Skeletal muscle tissue (tissue), 4 donors: ENCODE data around the gene FAM50B. TPM values are rescaled to one million over a fixed set of nuclear protein-coding genes. Genes with fewer than 3 reads are reported as not detected.

ENCODE experiments used
- H3K27ac ChIP-seq: one replicate; pipeline ENCODE4 v1.7.0; 2013; ENCODE audit warnings: mild to moderate bottlenecking, low read depth, low read length, inconsistent platforms
- H3K27me3 ChIP-seq, 3 donors: one replicate each; pipeline ENCODE4 v1.7.0; 2013; ENCODE audit warnings: low read length in 3 of 3; ENCODE audit not compliant: control insufficient read depth in 3 of 3, insufficient read depth in 3 of 3
- H3K36me3 ChIP-seq, 3 donors: one replicate each; pipeline ENCODE4 v1.7.0; 2013; ENCODE audit warnings: low read length in 3 of 3; ENCODE audit not compliant: control insufficient read depth in 3 of 3, insufficient read depth in 3 of 3
- H3K4me1 ChIP-seq, 3 donors: one replicate each; pipeline ENCODE4 v1.7.0; 2013; ENCODE audit warnings: low read length in 3 of 3, mild to moderate bottlenecking in 3 of 3; ENCODE audit not compliant: control insufficient read depth in 3 of 3, insufficient read depth in 3 of 3
- H3K4me3 ChIP-seq, 3 donors: one replicate each; pipeline ENCODE4 v1.7.0; 2013; ENCODE audit warnings: low read length in 3 of 3
- H3K9ac ChIP-seq, 3 donors: one replicate each; pipeline ENCODE4 v1.7.0; 2013; ENCODE audit warnings: low read length in 3 of 3, mild to moderate bottlenecking in 3 of 3, moderate library complexity in 2 of 3, low read depth in 1 of 3
- H3K9me3 ChIP-seq, 3 donors: one replicate each; pipeline ENCODE4 v1.7.0; 2013; ENCODE audit warnings: low read length in 3 of 3; ENCODE audit not compliant: control insufficient read depth in 3 of 3
- total RNA-seq: library from RNA; depleted of rRNA; stranded (reverse); fragments of >200 nt; gene quantifications from one replicate; pipeline ENCODE4 v1.2.3, GENCODE V29; 2014
- donor health status: Osteomylitis.

The FAM50B gene
- total RNA-seq, 1 donor from 2014 or later = 12.0 TPM

DNA sequence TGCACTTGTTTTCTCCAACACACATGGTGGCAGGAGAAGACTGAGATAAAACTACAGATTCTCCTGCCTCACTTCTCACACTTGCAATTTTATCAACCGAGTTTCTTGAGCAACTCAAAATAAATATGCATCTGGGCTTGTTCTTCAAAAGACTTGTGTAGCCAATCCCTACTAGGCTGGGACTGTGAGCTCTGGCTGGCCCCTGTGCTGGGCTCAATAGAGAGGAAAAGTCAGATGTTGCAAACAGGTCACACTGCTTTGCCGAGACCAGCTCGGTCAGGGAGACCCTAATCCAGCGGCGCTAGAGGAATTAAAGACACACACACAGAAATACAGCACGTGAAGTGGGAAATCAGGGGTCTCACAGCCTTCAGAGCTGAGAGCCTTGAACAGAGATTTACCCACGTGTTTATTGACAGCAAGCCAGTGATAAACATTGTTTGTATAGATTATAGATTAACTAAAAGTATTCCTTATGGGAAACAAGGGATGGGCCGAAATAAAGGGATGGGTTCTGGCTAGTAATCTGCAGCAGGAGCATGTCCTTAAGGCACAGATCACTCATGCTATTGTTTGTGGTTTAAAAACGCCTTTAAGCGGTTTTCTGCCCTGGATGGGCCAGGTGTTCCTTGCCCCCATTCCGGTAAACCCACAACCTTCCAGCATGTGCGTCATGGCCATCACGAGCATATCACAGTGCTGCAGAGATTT is 32.7 kb downstream of the FAM50B start:
- Histone ChIP-seq H3K9ac (no peak overlapping the region), H3K27ac (no peak overlapping the region), H3K9me3 (no peaks in the 10 kb centered on the region), H3K27me3 (no peaks in the 10 kb centered on the region), H3K4me3 (no peak overlapping the region), H3K36me3 (no peaks in the 10 kb centered on the region), H3K4me1 (peaks cover 9 to 29% (median 12%) of the 10 kb centered on the region in 3 donors)

DNA sequence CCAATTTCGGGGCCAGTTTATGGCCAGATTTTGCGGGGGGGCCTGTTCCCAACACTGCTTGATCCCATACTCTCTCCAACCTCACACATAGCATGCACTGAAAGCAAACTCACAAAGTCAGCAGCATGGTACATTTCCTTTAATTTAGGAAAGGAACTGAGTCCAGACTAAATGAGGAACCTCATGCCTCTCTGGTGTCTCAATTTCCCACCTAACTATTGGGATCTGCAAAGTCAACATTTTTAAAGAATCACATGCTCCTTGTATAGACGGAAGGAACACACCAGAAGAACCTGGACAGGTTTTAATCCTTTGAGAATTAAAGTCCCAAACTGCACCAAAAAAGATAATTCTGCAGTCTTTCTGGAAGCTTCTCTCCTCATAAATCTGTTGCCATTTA is 33.3 kb downstream of the FAM50B start:
- no peaks in the 10 kb centered on the region for H3K27me3 ChIP-seq
- H3K36me3 ChIP-seq = no peaks in the 10 kb centered on the region
- no peak overlapping the region for H3K27ac ChIP-seq
- H3K4me1 ChIP-seq = peaks cover 13 to 33% (median 16%) of the 10 kb centered on the region in 3 donors
- no peaks in the 10 kb centered on the region for H3K9me3 ChIP-seq
- H3K9ac ChIP-seq = no peak overlapping the region
- no peak overlapping the region for H3K4me3 ChIP-seq

DNA sequence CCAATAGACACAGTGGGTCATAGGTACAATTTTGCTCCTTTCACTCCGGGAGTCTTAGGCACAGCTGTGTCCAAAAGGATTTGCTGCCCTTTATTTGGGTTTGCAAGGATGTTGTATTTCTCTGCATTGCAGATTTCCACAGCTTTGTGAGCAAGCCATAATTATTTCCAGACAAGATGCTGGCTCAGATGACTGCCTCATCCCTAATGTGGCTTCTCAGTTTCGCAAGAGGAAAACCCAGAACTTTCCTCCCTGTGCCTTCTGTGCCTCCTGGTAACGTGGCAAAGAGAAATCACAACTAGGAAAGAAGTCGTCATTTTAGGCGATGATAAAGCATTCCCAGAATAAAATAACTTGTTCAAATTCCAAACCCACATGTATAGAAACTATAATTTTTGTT is 33.7 kb downstream of the FAM50B start:
- no peak overlapping the region for H3K4me3 ChIP-seq
- H3K9ac ChIP-seq = no peak overlapping the region
- no peaks in the 10 kb centered on the region for H3K27me3 ChIP-seq
- H3K4me1 ChIP-seq = peaks cover 17 to 37% (median 20%) of the 10 kb centered on the region in 3 donors
- H3K27ac ChIP-seq = peak overlapping the region; percentile 5
- no peaks in the 10 kb centered on the region for H3K9me3 ChIP-seq
- no peaks in the 10 kb centered on the region for H3K36me3 ChIP-seq

DNA sequence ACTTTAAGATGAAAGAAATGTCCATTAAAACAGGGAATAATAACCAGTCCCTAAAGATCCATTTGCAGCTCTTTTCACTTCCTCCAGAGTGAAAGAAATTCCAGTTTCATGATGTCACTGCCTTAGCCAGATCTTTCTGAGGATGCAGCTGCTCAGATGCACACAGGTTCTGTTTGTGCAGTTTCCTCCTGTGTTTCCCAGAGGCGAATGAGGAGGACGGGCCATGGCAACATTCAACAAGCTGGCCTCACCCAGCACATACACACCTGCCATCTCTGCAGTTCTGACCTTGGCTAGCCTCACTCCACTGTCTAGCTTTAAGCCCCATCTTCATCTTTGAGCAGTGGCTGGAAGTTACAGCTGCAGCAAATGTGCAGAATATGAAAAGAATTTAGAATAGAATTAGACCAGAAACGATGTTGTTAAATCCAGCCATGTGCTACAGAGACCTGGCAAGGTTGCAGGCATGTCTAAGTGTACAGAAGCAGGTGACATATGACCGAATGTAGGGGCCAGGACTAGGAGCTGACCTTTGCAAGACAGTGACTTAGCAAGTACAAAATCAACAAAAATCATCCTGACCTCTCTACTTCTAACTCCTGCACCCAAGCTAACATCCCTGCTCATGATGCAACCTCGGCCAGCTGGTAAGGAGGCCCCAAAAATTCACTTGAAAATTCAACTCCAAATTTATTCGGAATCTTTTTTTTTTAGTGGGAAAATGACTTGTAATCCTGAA is 35.0 kb downstream of the FAM50B start:
- Histone ChIP-seq H3K27me3 (no peaks in the 10 kb centered on the region), H3K4me3 (no peak overlapping the region), H3K9me3 (no peaks in the 10 kb centered on the region), H3K27ac (no peak overlapping the region), H3K9ac (no peak overlapping the region), H3K4me1 (peaks cover 24 to 46% (median 27%) of the 10 kb centered on the region in 3 donors), H3K36me3 (no peaks in the 10 kb centered on the region)

DNA sequence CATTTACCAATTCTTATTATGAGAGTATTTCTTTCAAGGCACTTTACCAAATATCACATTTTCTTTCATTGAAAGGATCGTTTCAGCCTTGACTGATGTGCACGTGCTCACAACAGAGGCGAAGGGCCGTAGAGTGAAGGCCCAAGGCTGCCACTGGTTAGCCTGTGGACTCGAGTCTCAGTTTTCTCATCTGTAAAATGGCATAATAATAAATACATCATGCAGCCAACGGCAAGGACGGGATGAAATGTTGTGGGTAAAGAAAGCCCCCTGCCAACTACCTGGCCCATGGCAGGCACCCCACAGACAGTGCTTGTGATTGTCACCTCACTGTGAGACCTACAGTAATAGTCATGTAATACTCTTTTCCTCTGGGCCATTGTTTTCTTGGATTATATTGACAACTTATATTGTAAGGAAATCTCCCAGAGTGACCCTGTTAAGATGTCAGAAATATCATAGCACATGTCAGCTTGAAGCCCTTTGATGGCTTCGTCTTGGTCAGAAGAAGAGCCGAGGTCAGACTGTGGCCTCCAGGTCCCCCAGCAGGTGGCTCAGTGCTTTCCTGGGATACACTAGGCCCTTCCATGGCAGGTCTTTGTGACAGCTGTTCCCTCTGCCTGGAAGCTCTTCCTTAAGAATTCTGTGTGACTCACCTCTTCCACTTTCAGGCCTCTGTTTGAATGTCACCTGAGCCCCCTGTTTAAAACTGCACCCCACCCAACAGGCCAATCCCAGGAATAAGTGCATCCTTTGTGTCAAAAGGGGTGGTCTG is 36.3 kb downstream of the FAM50B start:
- H3K36me3 ChIP-seq = no peaks in the 10 kb centered on the region
- H3K4me3 ChIP-seq = no peak overlapping the region
- H3K27me3 ChIP-seq = no peaks in the 10 kb centered on the region
- peaks cover 24 to 46% (median 27%) of the 10 kb centered on the region in 3 donors for H3K4me1 ChIP-seq
- H3K27ac ChIP-seq = no peak overlapping the region
- peak overlapping the region in 1 of 3 donors; percentile 16 for H3K9ac ChIP-seq
- H3K9me3 ChIP-seq = no peaks in the 10 kb centered on the region

DNA sequence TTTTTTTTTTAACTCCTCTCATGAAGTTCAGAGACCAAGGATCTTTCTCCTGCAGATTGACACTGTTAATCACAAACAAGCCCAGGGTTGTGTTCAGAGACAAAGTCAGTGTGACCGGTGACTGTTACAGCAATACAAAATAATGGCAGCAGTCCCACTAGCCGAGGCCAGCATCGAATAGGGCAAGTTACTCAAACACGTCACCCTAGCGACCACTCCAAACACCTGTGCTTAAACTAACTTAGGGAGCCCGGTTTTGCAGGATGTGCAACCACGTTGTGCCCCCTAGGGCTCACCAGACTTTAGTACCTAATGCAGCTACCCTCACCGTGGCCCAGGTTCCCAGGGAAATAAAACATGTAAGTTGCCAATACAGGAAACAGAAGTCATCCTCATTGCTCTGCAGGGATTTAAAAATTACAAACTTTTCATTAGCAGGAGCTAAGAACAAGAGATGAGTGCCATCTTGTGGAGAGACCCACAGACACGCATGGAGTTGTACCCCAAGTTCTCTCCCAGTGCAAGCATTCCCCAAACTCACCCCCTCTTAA is 38.1 kb downstream of the FAM50B start:
- no peaks in the 10 kb centered on the region for H3K9me3 ChIP-seq
- no peaks in the 10 kb centered on the region for H3K36me3 ChIP-seq
- no peak overlapping the region for H3K9ac ChIP-seq
- no peak overlapping the region for H3K4me3 ChIP-seq
- peaks cover 30 to 57% (median 36%) of the 10 kb centered on the region in 3 donors for H3K4me1 ChIP-seq
- no peaks in the 10 kb centered on the region for H3K27me3 ChIP-seq
- H3K27ac ChIP-seq = no peak overlapping the region

DNA sequence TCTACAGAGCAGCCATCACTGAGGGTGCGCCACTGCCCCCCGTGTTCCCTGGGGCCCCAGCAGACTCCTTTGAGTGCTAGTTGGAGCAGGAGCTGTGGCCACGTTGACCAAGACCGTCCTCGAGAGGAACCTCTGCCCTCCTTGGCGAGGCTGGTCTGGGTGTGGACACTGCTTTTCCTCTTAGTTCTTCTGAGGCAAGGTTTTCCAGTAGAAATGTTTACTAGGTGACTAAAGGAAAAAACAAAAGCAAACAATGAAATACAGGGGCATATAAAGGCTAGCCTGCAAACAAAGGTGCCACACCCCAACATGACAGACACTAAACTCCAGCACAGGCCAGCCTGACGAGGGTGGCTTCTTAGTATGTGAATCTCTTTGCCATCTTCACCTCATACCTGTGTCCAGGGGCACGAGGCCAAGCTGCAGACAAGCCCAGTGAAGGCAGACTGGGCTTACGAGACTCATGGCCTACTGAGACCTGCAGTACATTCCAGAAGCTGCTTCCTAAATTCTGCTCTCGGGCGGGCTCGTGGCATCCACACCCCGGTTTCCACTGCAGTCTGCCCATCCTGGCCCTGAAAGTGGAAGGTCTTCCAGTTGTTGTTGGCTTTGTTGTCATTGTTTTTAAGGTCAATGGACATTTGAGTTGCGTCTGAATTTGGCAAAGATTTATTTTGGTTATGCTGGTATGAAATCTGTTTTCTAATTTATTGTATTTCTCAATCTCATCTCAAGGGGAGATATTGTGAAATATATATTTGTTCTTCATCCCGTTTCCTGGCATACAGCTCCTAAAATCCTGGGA is 39.2 kb downstream of the FAM50B start:
- peaks cover 32 to 61% (median 44%) of the 10 kb centered on the region in 3 donors for H3K4me1 ChIP-seq

DNA sequence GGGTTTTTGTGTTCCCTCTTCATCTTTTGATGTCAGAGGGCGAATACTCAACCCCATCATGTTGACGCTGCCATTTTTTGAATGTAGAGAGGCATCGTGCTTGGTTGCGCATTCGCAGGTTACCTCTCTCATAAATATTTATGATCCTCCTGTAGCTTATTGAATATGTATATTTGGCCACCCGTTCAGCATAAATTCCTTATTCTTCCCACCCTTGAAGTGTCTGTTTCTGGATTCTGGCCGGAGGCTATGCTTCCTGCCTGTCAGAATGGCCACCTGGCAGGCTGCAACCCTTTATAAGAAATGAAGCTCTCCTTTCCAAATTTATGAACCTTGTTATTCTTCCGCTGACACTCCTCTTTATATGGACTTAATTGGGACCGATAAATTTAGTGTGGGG is 40.9 kb downstream of the FAM50B start:
- H3K27me3 ChIP-seq = no peaks in the 10 kb centered on the region
- no peak overlapping the region for H3K9ac ChIP-seq
- no peaks in the 10 kb centered on the region for H3K9me3 ChIP-seq
- H3K27ac ChIP-seq = no peak overlapping the region
- H3K4me1 ChIP-seq = peaks cover 25 to 53% (median 39%) of the 10 kb centered on the region in 3 donors
- no peaks in the 10 kb centered on the region for H3K36me3 ChIP-seq
- H3K4me3 ChIP-seq = no peak overlapping the region

More for the DNA sequence above, 39.2 kb downstream of the FAM50B start:
- peak overlapping the region in 1 of 3 donors; percentile 10 for H3K9ac ChIP-seq
- H3K9me3 ChIP-seq = no peaks in the 10 kb centered on the region
- no peaks in the 10 kb centered on the region for H3K36me3 ChIP-seq
- no peaks in the 10 kb centered on the region for H3K27me3 ChIP-seq
- peak overlapping the region in 1 of 3 donors; percentile 31 for H3K4me3 ChIP-seq
- H3K27ac ChIP-seq = peak overlapping the region; percentile 45

DNA sequence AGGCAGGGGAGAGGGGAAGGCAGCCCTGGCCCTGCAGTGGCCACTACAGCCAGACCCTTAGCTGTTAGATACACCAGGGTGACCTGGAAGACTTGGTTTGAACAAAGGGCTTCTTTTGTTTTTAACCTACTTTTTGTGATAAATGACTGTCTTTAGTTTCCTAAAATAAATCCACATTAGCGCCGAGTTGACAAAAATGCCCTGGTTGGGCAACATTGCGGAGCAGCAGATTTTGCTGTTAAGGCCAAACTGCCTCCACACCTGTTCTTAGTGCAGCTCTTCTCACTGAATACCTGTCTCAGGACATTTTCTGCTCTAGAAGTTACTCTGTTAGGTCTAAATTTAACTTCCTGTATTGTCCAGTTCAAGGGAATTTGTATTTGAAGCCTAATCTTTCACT is 42.7 kb downstream of the FAM50B start:
- Histone ChIP-seq H3K4me1 (peaks cover 23 to 44% (median 43%) of the 10 kb centered on the region in 3 donors), H3K9ac (no peak overlapping the region), H3K27ac (peak overlapping the region; percentile 67), H3K36me3 (no peaks in the 10 kb centered on the region), H3K4me3 (no peak overlapping the region), H3K27me3 (no peaks in the 10 kb centered on the region), H3K9me3 (no peaks in the 10 kb centered on the region)
